H9 (cell line): ENCODE results near the gene TAF4. TPM values are rescaled to one million over a fixed set of nuclear protein-coding genes. Genes with fewer than 3 reads are reported as not detected.

Experiments used
- DNase-seq: peaks from one replicate; pipeline ENCODE4 v3.0.0-alpha.2; 2017
- H2AFZ ChIP-seq: one replicate; pipeline ENCODE4 v1.6.1; 2013; ENCODE audit warnings: mild to moderate bottlenecking, low read length, control low read depth, moderate library complexity
- H2AK5ac ChIP-seq: 2 replicates; pipeline ENCODE4 v1.6.1; 2013; ENCODE audit warnings: low read length, control low read depth, mixed read lengths; ENCODE audit not compliant: insufficient read length
- H2BK120ac ChIP-seq: one replicate; pipeline ENCODE4 v1.6.1; 2013; ENCODE audit warnings: low read depth, mild to moderate bottlenecking, low read length, control low read depth, inconsistent platforms; ENCODE audit not compliant: poor library complexity, severe bottlenecking
- H2BK12ac ChIP-seq: 2 replicates; pipeline ENCODE4 v1.6.1; 2013; ENCODE audit warnings: low read length, control low read depth, mixed read lengths, low read depth; ENCODE audit not compliant: insufficient read length
- H2BK15ac ChIP-seq: 2 replicates; pipeline ENCODE4 v1.6.1; 2013; ENCODE audit warnings: low read depth, low read length, control low read depth
- H2BK20ac ChIP-seq: one replicate; pipeline ENCODE4 v1.6.1; 2013; ENCODE audit warnings: low read depth, mild to moderate bottlenecking, low read length, control low read depth, inconsistent platforms; ENCODE audit not compliant: poor library complexity, severe bottlenecking
- H2BK5ac ChIP-seq: 2 replicates; pipeline ENCODE4 v1.6.1; 2013; ENCODE audit warnings: low read length, control low read depth, mixed read lengths; ENCODE audit not compliant: insufficient read length
- H3K14ac ChIP-seq: 2 replicates; pipeline ENCODE4 v1.6.1; 2013; ENCODE audit warnings: low read length, control low read depth; ENCODE audit not compliant: insufficient read depth
- H3K18ac ChIP-seq: 2 replicates; pipeline ENCODE4 v1.6.1; 2013; ENCODE audit warnings: low read depth, mild to moderate bottlenecking, mixed read lengths, low read length, control low read depth; ENCODE audit not compliant: insufficient read length
- H3K23ac ChIP-seq: 2 replicates; pipeline ENCODE4 v1.6.1; 2013; ENCODE audit warnings: low read length, control low read depth, mixed read lengths, low read depth; ENCODE audit not compliant: insufficient read length
- H3K23me2 ChIP-seq: 2 replicates; pipeline ENCODE4 v1.6.1; 2013; ENCODE audit warnings: low read depth, mild to moderate bottlenecking, mixed read lengths, low read length, control low read depth; ENCODE audit not compliant: insufficient read length, poor library complexity, severe bottlenecking
- H3K27ac ChIP-seq: 2 replicates; pipeline ENCODE4 v1.5.1; 2013; ENCODE audit warnings: low read length, control low read depth, mixed read lengths, low read depth; ENCODE audit not compliant: insufficient read length
- H3K27me3 ChIP-seq: 2 replicates; pipeline ENCODE4 v1.6.1; 2013; ENCODE audit warnings: low read length, control low read depth, inconsistent platforms; ENCODE audit not compliant: insufficient read depth
- H3K4ac ChIP-seq: 2 replicates; pipeline ENCODE4 v1.6.1; 2013; ENCODE audit warnings: low read depth, mild to moderate bottlenecking, control low read depth, inconsistent platforms, low read length, moderate library complexity
- H3K4me1 ChIP-seq: 2 replicates; pipeline ENCODE4 v1.6.1; 2013; ENCODE audit warnings: low read length, control low read depth, inconsistent platforms; ENCODE audit not compliant: insufficient read depth
- H3K4me2 ChIP-seq: 2 replicates; pipeline ENCODE4 v1.6.1; 2013; ENCODE audit warnings: low read length, control low read depth, mixed read lengths; ENCODE audit not compliant: insufficient read length, insufficient read depth
- H3K56ac ChIP-seq: 2 replicates; pipeline ENCODE4 v1.6.1; 2013; ENCODE audit warnings: low read depth, mild to moderate bottlenecking, mixed read lengths, low read length, control low read depth; ENCODE audit not compliant: insufficient read length
- H3K79me1 ChIP-seq: 2 replicates; pipeline ENCODE4 v1.6.1; 2013; ENCODE audit warnings: low read depth, mild to moderate bottlenecking, moderate library complexity, low read length, control low read depth, inconsistent platforms; ENCODE audit not compliant: insufficient read depth, poor library complexity, severe bottlenecking
- H3K79me2 ChIP-seq: 2 replicates; pipeline ENCODE4 v1.6.1; 2013; ENCODE audit warnings: low read length, control low read depth, inconsistent platforms; ENCODE audit not compliant: insufficient read depth
- H3K9ac ChIP-seq: 2 replicates; pipeline ENCODE4 v1.6.1; 2013; ENCODE audit warnings: low read length, control low read depth, mixed read lengths; ENCODE audit not compliant: insufficient read length; ENCODE audit errors: extremely low read depth
- H3K9me3 ChIP-seq: one replicate; pipeline ENCODE4 v1.6.1; 2013; ENCODE audit warnings: low read depth, low read length, inconsistent platforms; ENCODE audit not compliant: control insufficient read depth
- H3T11ph ChIP-seq: one replicate; pipeline ENCODE4 v1.6.1; 2013; ENCODE audit warnings: mild to moderate bottlenecking, low read length, control low read depth, inconsistent platforms
- H4K20me1 ChIP-seq: one replicate; pipeline ENCODE4 v1.6.1; 2013; ENCODE audit not compliant: control insufficient read depth, insufficient read length, insufficient read depth
- H4K5ac ChIP-seq: 2 replicates; pipeline ENCODE4 v1.6.1; 2013; ENCODE audit warnings: low read depth, mild to moderate bottlenecking, mixed read lengths, low read length, control low read depth; ENCODE audit not compliant: insufficient read length
- H4K8ac ChIP-seq: replicated peaks from 2 replicates; pipeline ENCODE4 v1.6.1; 2013; ENCODE audit warnings: low read length, control low read depth, mixed read lengths, low read depth; ENCODE audit not compliant: insufficient read length
- H4K91ac ChIP-seq: 2 replicates; pipeline ENCODE4 v1.6.1; 2013; ENCODE audit warnings: low read depth, mild to moderate bottlenecking, moderate library complexity, mixed read lengths, low read length, control low read depth; ENCODE audit not compliant: insufficient read length
- H3K27ac Mint-ChIP-seq, 3 experiments: 2 replicates in 2 of 3; 3 replicates in 1 of 3; pipeline ENCODE4 v1.8.0; 2020 to 2021; ENCODE audit warnings: mixed read lengths in 3 of 3, mild to moderate bottlenecking in 1 of 3, moderate library complexity in 1 of 3
- H3K27me3 Mint-ChIP-seq: 2 replicates; pipeline ENCODE4 v1.8.0; 2021; ENCODE audit warnings: low read depth, mild to moderate bottlenecking, moderate library complexity, mixed read lengths
- H3K36me3 Mint-ChIP-seq, 3 experiments: 2 replicates in 2 of 3; 3 replicates in 1 of 3; pipeline ENCODE4 v1.8.0; 2020 to 2021; ENCODE audit warnings: low read depth in 3 of 3, mixed read lengths in 3 of 3; ENCODE audit not compliant: insufficient read depth in 1 of 3
- H3K4me1 Mint-ChIP-seq, 2 experiments: 2 replicates each; pipeline ENCODE4 v1.8.0; 2020; ENCODE audit warnings: mixed read lengths in 2 of 2
- H3K4me3 Mint-ChIP-seq, 2 experiments: 2 replicates in 1 of 2; 3 replicates in 1 of 2; pipeline ENCODE4 v1.8.0; 2020 to 2021; ENCODE audit warnings: mild to moderate bottlenecking in 2 of 2, mixed read lengths in 2 of 2, moderate library complexity in 1 of 2
- H3K9me3 Mint-ChIP-seq, 2 experiments: 2 replicates in 1 of 2; 3 replicates in 1 of 2; pipeline ENCODE4 v1.8.0; 2020; ENCODE audit warnings: mild to moderate bottlenecking in 2 of 2, mixed read lengths in 2 of 2, moderate library complexity in 1 of 2
- CTCF ChIP-seq: fragments of 200-600 bp; sonication (generic); conservative IDR thresholded peaks from 3 replicates; pipeline ENCODE4 v1.8.0; 2021; ENCODE audit warnings: antibody characterized with exemption, mild to moderate bottlenecking
- WGBS: extraction: QIAGEN DNeasy Blood & Tissue Kit; methylation state at CpG from one replicate; pipeline ENCODE4 v1.1.7; 2013; ENCODE audit warnings: missing lambda C conversion rate, low lambda C conversion rate, mixed read lengths; ENCODE audit not compliant: insufficient read length; ENCODE audit errors: extremely low coverage; 5-methylcytosine and 5-hydroxymethylcytosine counted together
- total RNA-seq: library from RNA; stranded (reverse); gene quantifications from 2 replicates; pipeline ENCODE4 v1.2.1, GENCODE V29; 2021

The TAF4 gene
- total RNA-seq, 1 experiment from 2014 or later: 30.8 TPM

- Histone ChIP-seq H3K9me3 (no peaks in the 10 kb centered on the region), H3K23me2 (no peaks in the 10 kb centered on the region), H2BK12ac (no peak overlapping the region), H3T11ph (no peak overlapping the region), H2BK15ac (no peak overlapping the region), H4K8ac (no peak overlapping the region), H3K79me1 (peaks cover 4% of the 10 kb centered on the region), H3K4ac (no peak overlapping the region), H2BK120ac (no peak overlapping the region), H3K27me3 (no peaks in the 10 kb centered on the region), H2AK5ac (no peak overlapping the region), H4K5ac (no peak overlapping the region), H3K4me1 (no peaks in the 10 kb centered on the region), H4K20me1 (peaks cover 5% of the 10 kb centered on the region), H3K79me2 (peaks cover 57% of the 10 kb centered on the region; the same call in 1 of the 2 replicates), H3K18ac (no peak overlapping the region), H2BK20ac (no peak overlapping the region), H2AFZ (no peak overlapping the region), H4K91ac (no peak overlapping the region), H3K23ac (no peak overlapping the region), H3K56ac (no peak overlapping the region), H3K14ac (no peak overlapping the region), H2BK5ac (no peak overlapping the region), H3K27ac (no peak overlapping the region), H3K9ac (no peak overlapping the region), H3K4me2 (no peak overlapping the region)
- Mint-ChIP-seq H3K4me3 (no peak overlapping the region), H3K4me1 (peaks cover 24 to 25% of the 10 kb centered on the region in 2 experiments), H3K9me3 (peaks cover 2 to 5% of the 10 kb centered on the region in 2 experiments; a peak in 4 of 5 replicates), H3K27me3 (no peaks in the 10 kb centered on the region; the same call in 1 of the 2 replicates), H3K36me3 (peaks cover 36 to 43% (median 43%) of the 10 kb centered on the region in 3 experiments), H3K27ac (peak overlapping the region; percentile 70 to 77 (median 75); a peak in 3 of 7 replicates)
- no CpG with 5 or more reads among the region's 21 CpGs for WGBS
- no peak for TF ChIP-seq CTCF
- no peak for DNase-seq
Measured at GRCh38 chr20:62055106-62055861, 10.4 kb downstream of the TAF4 start.
